GM21737 (cell line): Measurements from ENCODE around the gene CBX4.

Experiments used
- ATAC-seq: cut with Tn5 transposase; IDR thresholded peaks from one replicate; pipeline ENCODE4 v1.9.1; 2021; ENCODE audit warnings: mild to moderate bottlenecking, moderate library complexity; ENCODE audit not compliant: unreplicated experiment

CBX4 gene

GRCh38 chr17:79839356-79840268, at the start of gene CBX4:
CBX4 (minus strand) TSS chr17:79839440; CDS start chr17:79839251, 189 bp downstream.
- peak; percentile 50 for ATAC-seq

- no peak for ATAC-seq
Measured at GRCh38 chr17:79888009-79888540, 48.8 kb upstream of the CBX4 start.

- ATAC-seq: no peak
Measured at GRCh38 chr17:79887451-79887991, 48.3 kb upstream of the CBX4 start.

- no peak for ATAC-seq
Measured at GRCh38 chr17:79883202-79883601, 44.0 kb upstream of the CBX4 start.

GRCh38 chr17:79878329-79878947, 39.2 kb upstream of the CBX4 start:
- ATAC-seq: no peak

- ATAC-seq: no peak
Measured at GRCh38 chr17:79877041-79877440, 37.8 kb upstream of the CBX4 start.

GRCh38 chr17:79875511-79875910, 36.3 kb upstream of the CBX4 start:
- ATAC-seq: no peak

- ATAC-seq: no peak
Measured at GRCh38 chr17:79874329-79874981, 35.2 kb upstream of the CBX4 start.

GRCh38 chr17:79873583-79873982, 34.3 kb upstream of the CBX4 start:
- ATAC-seq: no peak

GRCh38 chr17:79872762-79873161, 33.5 kb upstream of the CBX4 start:
- ATAC-seq: no peak

- no peak for ATAC-seq
Measured at GRCh38 chr17:79871131-79871530, 31.9 kb upstream of the CBX4 start.

- no peak for ATAC-seq
Measured at GRCh38 chr17:79870540-79870939, 31.3 kb upstream of the CBX4 start.

- no peak for ATAC-seq
Measured at GRCh38 chr17:79866791-79867518, 27.7 kb upstream of the CBX4 start.

- ATAC-seq: no peak
Measured at GRCh38 chr17:79865351-79866210, 26.3 kb upstream of the CBX4 start.

GRCh38 chr17:79864617-79865250, 25.5 kb upstream of the CBX4 start:
- no peak for ATAC-seq

- ATAC-seq: no peak
Measured at GRCh38 chr17:79864147-79864546, 24.9 kb upstream of the CBX4 start.

- no peak for ATAC-seq
Measured at GRCh38 chr17:79862771-79863440, 23.7 kb upstream of the CBX4 start.

GRCh38 chr17:79862238-79862637, 23.0 kb upstream of the CBX4 start:
- no peak for ATAC-seq
